GDM1 (cell line): ENCODE results near the gene CHCHD6.
"Not testable (repeated sequence)": the region's sequence is repeated elsewhere in the genome, so short reads cannot be mapped to it uniquely, and the experiment has no call there.

ENCODE experiments used
- DNase-seq: peaks from one replicate; lab custom pipeline; 2025; lab: John Stamatoyannopoulos, UW

Gene CHCHD6

DNA sequence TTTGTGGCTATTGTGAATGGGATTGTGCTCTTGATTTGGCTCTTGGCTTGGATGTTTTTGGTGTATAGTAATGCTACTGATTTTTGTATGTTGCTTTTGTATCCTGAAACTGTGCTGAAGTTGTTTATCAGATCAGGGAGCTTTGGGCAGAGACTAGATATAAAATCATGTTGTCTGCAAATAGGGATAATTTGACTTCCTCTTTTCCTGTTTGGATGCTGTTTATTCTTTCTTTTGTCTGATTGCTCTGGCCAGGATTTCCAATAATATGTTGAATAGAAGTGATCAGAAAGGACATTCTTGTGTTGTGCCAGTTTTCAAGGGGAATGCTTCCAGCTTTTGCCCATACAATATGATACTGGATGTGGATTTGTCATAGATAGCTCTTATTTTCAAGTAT, 66.1 kb downstream of the CHCHD6 start:
- no peak for DNase-seq

DNA sequence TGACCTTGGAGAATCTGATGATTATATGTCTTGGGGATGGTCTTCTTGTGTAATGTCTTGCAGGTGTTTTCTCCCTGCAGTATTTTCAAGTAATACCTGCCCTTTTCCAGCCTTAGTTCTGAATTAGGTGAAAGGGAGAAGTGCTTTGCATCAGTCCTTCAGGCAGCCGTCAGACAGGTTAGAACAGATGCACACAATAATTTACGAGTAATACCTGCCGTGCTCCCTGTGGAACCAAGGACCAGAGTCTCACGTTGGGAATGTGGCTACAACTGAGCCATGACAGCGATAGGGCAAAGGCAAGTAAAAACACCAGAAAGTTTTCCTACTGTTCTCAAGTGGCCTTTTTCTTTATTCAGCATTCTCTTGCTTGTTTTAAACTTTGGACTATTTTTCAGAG, 69.1 kb downstream of the CHCHD6 start:
- DNase-seq = no peak

DNA sequence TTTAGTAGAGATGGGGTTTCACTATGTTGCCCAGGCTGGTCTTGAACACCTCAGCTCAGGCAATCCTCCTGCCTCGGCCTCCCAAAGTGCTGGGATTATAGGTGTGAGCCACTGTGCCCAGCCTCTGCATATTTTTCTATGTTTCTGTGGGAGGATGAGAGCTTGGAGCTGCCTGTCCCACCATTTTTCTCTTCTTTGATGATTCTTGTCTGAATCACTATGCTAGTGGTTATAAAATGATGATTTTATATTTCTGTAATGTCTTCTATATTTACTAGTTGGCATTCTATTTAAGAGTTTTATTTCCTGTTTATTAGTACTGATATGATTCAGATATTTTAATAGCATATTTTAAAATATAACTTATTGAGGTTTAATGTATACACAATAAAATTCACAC, 69.7 kb downstream of the CHCHD6 start:
- DNase-seq = no peak

DNA sequence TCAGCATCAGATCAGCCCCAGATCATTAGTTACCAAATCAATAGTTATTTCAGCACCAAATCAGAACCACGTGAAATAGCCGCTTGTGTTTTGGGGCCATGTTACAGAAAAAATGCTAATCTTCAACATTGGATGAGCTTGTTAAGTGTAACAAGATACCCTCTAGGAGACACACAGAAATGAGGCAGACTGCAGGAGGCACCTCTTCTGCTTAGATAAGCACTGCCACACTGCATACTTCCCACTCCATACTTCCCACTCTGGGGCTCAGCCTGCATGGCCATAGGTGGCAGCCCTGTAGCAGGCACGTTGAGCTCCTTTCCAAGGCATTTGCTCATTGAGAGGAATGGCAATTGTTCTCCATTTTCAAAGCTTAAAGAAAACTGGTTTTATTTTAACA, 73.3 kb downstream of the CHCHD6 start:
- DNase-seq = no peak

- no peak for DNase-seq
Observed at GRCh38 chr3:126780666-126781065, 76.6 kb downstream of the CHCHD6 start.

DNA sequence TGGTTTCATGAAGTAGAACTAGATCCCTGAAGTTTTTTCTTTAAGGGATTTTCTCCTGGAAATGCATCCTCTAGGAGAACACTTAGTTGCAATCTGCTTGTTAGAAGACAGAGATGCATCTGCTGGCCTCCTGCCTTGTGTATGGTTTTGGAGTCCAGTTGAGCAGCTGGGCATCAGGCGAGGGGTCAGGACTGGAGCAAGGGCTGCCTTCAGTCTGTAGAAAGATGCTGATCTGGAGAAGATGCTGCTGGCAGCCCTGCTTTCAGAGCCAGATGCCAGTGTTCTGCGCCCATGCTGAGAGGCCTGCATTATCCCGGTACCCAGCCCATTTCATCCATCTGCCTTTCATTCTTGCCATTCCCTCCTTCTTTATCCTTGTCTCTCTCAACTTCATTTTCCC, 77.4 kb downstream of the CHCHD6 start:
- no peak for DNase-seq

DNA sequence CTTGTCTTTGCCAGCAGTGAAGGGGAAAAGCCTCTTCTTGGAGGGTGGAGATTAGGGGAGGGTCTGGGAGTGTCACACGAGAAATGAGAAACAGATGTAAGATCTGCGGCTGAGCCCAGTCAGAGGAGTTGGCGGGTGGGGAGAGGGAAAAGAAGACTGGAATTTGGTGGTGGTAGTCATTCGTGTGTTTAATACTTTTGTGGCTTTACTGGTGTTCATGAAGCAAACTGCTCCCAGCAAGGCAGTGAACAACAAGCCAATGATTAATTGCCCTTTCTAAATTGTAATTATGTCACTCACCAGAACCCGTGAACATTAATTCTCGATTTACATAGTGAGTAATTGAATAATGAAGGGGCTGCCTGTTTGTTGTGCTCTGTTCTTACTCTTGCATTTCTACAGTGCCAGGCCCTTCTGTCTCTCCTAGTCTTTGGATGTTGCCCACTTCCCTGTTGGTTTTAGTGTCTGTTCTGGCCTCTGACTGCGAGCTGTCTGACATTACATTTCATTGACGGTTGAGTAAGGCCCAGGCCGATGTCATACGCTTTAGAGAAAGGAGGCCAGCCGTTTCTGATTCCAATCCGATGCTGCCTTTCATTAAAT, 78.0 kb downstream of the CHCHD6 start:
- no peak for DNase-seq

- no peak for DNase-seq
Observed at GRCh38 chr3:126782536-126782935, 78.5 kb downstream of the CHCHD6 start.

DNA sequence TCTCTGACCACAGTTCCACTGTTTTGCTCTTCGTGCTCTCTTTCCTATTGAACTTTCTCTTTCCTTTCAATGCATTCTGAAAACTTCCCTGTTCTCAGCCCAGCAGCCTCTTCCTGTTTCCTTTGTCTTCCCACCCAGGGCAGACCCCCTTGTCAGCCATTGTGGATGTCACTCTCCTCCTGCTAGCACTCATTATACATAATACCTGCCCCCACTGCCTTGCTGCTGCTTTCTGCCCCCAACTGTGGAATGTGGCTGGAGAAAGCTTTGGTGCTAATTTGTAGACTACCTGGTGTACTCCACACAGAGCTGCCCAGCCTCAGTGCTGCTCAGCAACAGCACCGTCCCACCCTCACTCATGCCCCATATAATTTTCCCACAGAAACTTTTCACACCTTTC, 80.2 kb downstream of the CHCHD6 start:
- DNase-seq = no peak

GRCh38 chr3:126791320-126791719, 87.3 kb downstream of the CHCHD6 start:
- not testable (repeated sequence) for DNase-seq

DNA sequence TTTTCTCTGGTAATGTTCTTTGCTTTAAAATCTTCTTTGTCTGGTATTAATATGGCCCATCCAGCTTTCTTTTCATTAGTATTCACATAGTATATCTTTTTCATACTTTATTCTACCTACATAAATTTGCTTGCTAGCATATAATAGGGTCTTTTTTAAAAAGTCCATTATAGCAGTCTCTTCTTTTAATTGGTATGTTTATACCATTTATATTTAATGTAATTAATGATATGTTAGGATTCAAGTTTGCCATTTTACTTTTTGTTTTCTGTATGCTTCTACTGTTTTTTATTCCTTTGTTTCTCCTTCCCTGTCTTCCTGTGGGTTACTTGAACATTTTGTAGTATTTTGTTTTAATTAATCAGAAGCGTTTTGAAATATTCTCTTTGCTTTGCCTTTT, 89.0 kb downstream of the CHCHD6 start:
- no peak for DNase-seq

- no peak for DNase-seq
Observed at GRCh38 chr3:126797563-126797962, 93.5 kb downstream of the CHCHD6 start.

DNA sequence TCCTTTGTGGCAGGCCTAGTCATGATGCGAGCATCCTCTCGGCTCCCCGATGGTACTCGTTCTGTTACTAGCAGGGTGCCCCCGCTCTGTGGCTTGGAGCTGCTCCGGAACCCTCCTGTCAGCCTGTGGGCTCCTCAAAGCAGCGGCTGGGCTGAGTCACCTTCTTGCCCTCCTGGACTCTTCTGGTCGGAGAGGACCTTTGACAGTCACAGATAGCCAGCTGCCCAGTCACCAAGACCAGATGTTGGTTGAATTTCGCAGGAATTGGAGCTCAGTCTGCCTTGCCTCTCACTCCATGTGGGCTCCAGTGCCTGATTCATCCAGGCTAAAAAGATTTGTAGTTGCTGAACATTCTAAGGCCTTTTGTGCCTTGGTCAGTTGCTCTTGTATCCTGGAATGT, 94.5 kb downstream of the CHCHD6 start:
- DNase-seq = no peak

DNA sequence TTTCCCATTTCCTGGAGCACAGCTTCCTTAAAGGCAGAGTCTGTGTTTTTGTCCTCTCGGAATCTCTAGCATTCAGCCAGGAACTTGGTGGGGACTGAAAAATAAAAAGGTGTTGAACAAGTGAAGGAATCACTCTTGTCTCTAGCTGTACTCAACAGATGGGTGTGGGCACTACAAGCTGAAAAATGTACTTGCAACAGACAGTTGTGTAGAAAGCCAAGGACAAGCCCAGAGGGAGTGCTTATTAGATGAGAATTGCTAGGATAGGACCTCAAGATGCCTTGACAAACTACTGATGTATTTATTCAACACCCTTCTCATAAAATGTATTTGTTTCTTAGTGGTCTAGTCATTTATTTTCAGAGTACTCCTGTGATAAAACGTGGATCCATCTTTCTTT, 95.1 kb downstream of the CHCHD6 start:
- DNase-seq = no peak

- DNase-seq = not testable (repeated sequence)
Observed at GRCh38 chr3:126801312-126801711, 97.3 kb downstream of the CHCHD6 start.

- no peak for DNase-seq
Observed at GRCh38 chr3:126807795-126808194, 103.8 kb downstream of the CHCHD6 start.

- DNase-seq = no peak
Observed at GRCh38 chr3:126811530-126811929, 107.5 kb downstream of the CHCHD6 start.

GRCh38 chr3:126816298-126816697, 112.3 kb downstream of the CHCHD6 start:
- DNase-seq = no peak

- DNase-seq = no peak
Observed at GRCh38 chr3:126816986-126817777, 113.1 kb downstream of the CHCHD6 start.

DNA sequence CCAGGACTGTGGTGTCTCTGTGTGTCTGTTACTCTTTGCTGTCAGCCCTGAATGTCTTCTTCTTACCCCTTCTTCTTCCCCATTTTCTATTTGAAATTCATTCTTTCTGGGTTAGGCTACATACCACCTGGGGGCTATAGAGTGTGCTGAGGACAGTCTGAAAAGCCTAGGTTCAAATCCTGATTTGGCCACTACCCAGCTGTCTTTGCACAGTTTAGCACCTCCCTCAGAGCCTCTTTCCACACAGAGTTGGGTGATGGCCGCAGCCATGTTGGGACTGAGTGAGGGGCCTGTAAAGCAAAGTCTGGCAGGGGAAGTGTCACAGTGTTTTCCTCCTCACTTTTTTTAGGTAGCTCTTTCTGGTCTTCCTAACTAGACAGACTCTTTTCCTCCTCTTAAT, 113.7 kb downstream of the CHCHD6 start:
- DNase-seq = no peak

DNA sequence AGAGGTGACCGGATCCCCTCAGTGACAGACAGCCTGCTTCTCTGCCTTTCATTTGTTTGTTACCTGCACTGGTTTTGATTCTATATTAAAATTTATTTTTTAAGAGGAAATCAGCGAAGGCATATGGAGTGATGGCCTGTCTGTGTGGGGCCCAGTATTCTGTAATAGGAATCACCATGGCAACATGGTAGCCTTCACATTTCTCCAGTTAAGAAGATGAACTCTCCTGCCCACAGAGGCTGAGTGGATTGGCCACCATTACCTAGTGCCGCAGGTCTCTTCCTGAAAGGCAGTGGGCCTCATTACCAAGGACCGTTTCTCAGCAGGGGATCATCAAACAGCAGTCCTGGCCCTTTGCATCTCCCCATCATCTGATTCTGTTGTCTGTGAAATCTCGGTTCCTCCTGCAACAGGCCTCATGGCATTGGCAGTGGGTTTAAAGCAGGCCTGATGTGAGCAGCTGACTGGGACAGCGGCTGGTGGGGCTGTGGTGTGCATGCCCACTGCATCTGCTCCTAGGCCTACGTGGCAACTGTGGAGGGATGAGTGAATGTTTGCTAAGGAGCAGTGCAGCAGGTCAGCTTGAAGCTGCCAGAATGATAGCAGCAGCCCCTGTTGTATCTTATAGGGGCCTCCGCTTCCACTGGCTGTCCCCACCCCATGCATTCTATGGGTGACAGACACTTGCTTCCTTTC, 114.5 kb downstream of the CHCHD6 start:
- no peak for DNase-seq

DNA sequence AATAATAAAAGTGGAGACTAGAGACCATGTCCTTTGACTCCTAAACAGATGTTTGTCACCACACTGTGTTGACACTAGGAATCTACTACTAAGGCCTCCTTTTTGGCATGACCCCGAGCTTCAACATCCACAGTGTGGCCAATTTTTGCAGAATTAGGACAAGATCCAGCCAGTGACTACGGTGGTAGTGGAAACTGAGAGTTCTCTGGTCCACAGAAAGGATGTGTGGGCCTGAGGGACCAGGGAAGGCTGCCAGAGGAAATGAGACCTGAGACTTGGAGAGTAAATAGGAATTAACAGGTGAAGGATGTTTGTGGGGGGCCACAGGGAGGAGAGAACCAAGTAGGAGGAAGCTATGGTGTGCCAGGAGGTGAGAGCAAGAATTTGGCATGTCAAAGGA, 122.7 kb downstream of the CHCHD6 start:
- DNase-seq = no peak

- DNase-seq = no peak
Observed at GRCh38 chr3:126827121-126827520, 123.1 kb downstream of the CHCHD6 start.
